RPMI7951 (cell line): ENCODE data around the gene FASTKD2. TPM values are rescaled to one million over a fixed set of nuclear protein-coding genes. Genes with fewer than 3 reads are reported as not detected.
"Not testable (repeated sequence)": the region's sequence is repeated elsewhere in the genome, so short reads cannot be mapped to it uniquely, and the experiment has no call there.

ENCODE experiments used
- DNase-seq: peaks from one replicate; pipeline ENCODE4 v3.0.0-alpha.2; 2012; ENCODE audit warnings: low read depth
- total RNA-seq: library from RNA; depleted of rRNA; stranded (reverse); fragments of >200 nt; shearing (Covaris generic); gene quantifications from 2 replicates; pipeline ENCODE4 v1.2.3, GENCODE V29; 2014

The FASTKD2 gene
- total RNA-seq, 1 experiment from 2014 or later = 58.5 TPM

- DNase-seq = no peak
These were observed 25.0 kb downstream of the FASTKD2 start for GRCh38 chr2:206790311-206790935.

- DNase-seq = no peak
These were observed 27.2 kb downstream of the FASTKD2 start for GRCh38 chr2:206792645-206793044.

- DNase-seq = no peak
These were observed 32.0 kb downstream of the FASTKD2 start for GRCh38 chr2:206797376-206797775.

- no peak for DNase-seq
These were observed 32.6 kb downstream of the FASTKD2 start for GRCh38 chr2:206798000-206798399.

- DNase-seq = peak; percentile 11
These were observed 33.7 kb downstream of the FASTKD2 start for GRCh38 chr2:206799083-206799482.

GRCh38 chr2:206800506-206801417 is 35.4 kb downstream of the FASTKD2 start:
- DNase-seq = peak; percentile 71

- no peak for DNase-seq
These were observed 36.2 kb downstream of the FASTKD2 start for GRCh38 chr2:206801418-206802189.

- no peak for DNase-seq
These were observed 37.5 kb downstream of the FASTKD2 start for GRCh38 chr2:206802654-206803514.

- DNase-seq = no peak
These were observed 38.9 kb downstream of the FASTKD2 start for GRCh38 chr2:206804326-206804725.

GRCh38 chr2:206805887-206806607 is 40.6 kb downstream of the FASTKD2 start:
- no peak for DNase-seq

GRCh38 chr2:206807624-206808023 is 42.2 kb downstream of the FASTKD2 start:
- not testable (repeated sequence) for DNase-seq

GRCh38 chr2:206812471-206812870 is 47.1 kb downstream of the FASTKD2 start:
- DNase-seq = not testable (repeated sequence)

- no peak for DNase-seq
These were observed 49.1 kb downstream of the FASTKD2 start for GRCh38 chr2:206814498-206814897.

- DNase-seq = no peak
These were observed 55.4 kb downstream of the FASTKD2 start for GRCh38 chr2:206820807-206821206.

GRCh38 chr2:206823178-206823577 is 57.8 kb downstream of the FASTKD2 start:
- DNase-seq = no peak

- no peak for DNase-seq
These were observed 58.7 kb downstream of the FASTKD2 start for GRCh38 chr2:206824087-206824618.

- no peak for DNase-seq
These were observed 59.6 kb downstream of the FASTKD2 start for GRCh38 chr2:206824993-206825392.

- DNase-seq = no peak
These were observed 66.1 kb downstream of the FASTKD2 start for GRCh38 chr2:206831442-206831995.

GRCh38 chr2:206832873-206833272 is 67.5 kb downstream of the FASTKD2 start:
- DNase-seq = no peak

GRCh38 chr2:206833291-206833690 is 67.9 kb downstream of the FASTKD2 start:
- no peak for DNase-seq
